ENCODE results near the gene OTOGL.

DNA sequence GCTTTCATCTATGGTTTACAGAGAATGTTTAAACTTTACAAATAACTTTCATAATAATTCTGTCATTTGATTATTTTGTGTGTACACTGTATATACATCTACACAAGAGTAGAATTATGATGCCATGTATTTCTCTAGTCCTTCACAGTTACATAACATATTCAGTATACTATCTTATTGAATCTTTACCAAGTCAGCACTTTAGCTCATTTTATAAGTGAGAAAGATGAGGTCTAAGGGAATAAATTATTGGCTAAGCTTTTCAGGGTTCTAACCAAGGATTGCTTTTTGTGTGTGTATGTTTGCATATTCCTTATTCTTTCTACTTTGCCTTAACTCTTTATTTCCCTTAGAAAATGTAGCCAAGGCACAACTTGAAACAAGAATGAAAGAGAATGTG is 260.4 kb downstream of the OTOGL start:
- no peak for TF ChIP-seq POLR2A (IDR thresholded peaks at IDR 0.05)
- TF ChIP-seq, protein P1, sequence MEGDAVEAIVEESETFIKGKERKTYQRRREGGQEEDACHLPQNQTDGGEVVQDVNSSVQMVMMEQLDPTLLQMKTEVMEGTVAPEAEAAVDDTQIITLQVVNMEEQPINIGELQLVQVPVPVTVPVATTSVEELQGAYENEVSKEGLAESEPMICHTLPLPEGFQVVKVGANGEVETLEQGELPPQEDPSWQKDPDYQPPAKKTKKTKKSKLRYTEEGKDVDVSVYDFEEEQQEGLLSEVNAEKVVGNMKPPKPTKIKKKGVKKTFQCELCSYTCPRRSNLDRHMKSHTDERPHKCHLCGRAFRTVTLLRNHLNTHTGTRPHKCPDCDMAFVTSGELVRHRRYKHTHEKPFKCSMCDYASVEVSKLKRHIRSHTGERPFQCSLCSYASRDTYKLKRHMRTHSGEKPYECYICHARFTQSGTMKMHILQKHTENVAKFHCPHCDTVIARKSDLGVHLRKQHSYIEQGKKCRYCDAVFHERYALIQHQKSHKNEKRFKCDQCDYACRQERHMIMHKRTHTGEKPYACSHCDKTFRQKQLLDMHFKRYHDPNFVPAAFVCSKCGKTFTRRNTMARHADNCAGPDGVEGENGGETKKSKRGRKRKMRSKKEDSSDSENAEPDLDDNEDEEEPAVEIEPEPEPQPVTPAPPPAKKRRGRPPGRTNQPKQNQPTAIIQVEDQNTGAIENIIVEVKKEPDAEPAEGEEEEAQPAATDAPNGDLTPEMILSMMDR (IDR thresholded peaks at IDR 0.05), result no peak

Data from breast epithelium (tissue), 3 donors.